ENCODE measurements around the gene AP2B1. TPM values are rescaled to one million over a fixed set of nuclear protein-coding genes. Genes with fewer than 3 reads are reported as not detected.

Gene AP2B1
- total and polyA plus RNA-seq, 2 experiments from 2014 or later = 54.7 to 90.9 TPM

DNA sequence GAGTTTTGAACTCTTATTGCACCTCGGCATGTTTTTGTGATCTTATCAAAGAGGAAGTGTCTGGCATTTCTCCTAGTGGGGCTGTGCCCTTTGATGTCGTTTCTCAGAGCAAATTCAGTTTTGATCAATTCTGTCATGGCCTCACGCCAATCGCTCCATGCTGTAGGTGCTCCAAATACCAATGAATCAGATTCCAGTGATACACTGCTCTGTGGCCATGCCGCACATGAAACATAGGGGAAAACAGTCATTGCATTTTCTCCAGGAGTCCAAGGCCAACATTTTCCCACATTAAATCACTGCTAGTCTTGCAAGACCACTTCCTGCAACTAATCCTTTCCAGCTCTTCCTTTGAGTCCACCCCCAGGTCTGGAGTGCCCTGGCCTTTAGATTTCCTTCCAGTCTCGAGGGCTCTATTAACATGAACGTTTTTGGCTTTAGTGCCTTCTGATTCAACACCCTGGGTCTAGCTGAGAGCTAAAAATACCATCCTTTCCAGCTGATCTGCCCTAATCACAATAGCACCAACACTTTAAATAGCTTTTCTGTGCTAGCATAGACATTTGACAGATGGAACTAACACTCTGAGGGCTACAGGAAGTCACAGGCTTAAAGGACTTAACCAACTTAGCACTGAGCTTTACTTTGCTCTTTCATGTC lies 126.1 kb downstream of the AP2B1 start:
- DNase-seq (ENCODE audit: low read depth in 1 of 2, low spot score in 1 of 2) = peak; percentile 86 to 89
- H3K4me3 ChIP-seq = no peak overlapping the region
- H3K27ac ChIP-seq = peak overlapping the region; percentile 90
- no peaks in the 10 kb centered on the region for H3K27me3 ChIP-seq
- H3K36me3 ChIP-seq = no peaks in the 10 kb centered on the region
- no peaks in the 10 kb centered on the region for H3K9me3 ChIP-seq (ENCODE audit: low read depth)
- peaks cover 73% of the 10 kb centered on the region for H3K4me1 ChIP-seq (ENCODE audit: low read depth)
- TF ChIP-seq, protein P1, sequence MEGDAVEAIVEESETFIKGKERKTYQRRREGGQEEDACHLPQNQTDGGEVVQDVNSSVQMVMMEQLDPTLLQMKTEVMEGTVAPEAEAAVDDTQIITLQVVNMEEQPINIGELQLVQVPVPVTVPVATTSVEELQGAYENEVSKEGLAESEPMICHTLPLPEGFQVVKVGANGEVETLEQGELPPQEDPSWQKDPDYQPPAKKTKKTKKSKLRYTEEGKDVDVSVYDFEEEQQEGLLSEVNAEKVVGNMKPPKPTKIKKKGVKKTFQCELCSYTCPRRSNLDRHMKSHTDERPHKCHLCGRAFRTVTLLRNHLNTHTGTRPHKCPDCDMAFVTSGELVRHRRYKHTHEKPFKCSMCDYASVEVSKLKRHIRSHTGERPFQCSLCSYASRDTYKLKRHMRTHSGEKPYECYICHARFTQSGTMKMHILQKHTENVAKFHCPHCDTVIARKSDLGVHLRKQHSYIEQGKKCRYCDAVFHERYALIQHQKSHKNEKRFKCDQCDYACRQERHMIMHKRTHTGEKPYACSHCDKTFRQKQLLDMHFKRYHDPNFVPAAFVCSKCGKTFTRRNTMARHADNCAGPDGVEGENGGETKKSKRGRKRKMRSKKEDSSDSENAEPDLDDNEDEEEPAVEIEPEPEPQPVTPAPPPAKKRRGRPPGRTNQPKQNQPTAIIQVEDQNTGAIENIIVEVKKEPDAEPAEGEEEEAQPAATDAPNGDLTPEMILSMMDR (IDR thresholded peaks at IDR 0.05; ENCODE audit: low read depth, low read length) = no peak

DNA sequence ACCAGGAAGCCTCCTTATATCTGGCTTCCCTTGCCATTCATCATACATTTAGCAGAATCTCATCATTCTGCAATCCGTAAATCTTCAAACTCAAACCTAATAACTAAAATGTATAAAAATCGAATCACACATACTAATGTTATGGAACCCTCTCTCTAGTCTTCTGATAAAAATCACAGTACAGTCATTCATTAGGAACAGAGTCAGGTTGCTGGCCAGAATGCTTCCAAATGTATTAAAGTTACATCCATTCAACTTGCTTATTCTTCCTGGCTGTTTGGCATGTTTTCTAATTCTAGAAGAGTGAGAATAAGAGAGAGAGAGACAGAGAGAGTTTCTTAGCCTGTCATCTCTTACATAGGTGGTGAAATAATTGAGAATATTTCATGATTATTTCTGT lies 127.9 kb downstream of the AP2B1 start:
- TF ChIP-seq, protein P1 (IDR thresholded peaks at IDR 0.05; ENCODE audit: low read depth, low read length) = no peak
- Histone ChIP-seq H3K27me3 (no peaks in the 10 kb centered on the region), H3K9me3 (ENCODE audit: low read depth) (no peaks in the 10 kb centered on the region), H3K36me3 (peaks cover 2% of the 10 kb centered on the region), H3K4me1 (ENCODE audit: low read depth) (peaks cover 56% of the 10 kb centered on the region), H3K27ac (peak overlapping the region; percentile 90), H3K4me3 (no peak overlapping the region)
- no peak for DNase-seq (ENCODE audit: low read depth in 1 of 2, low spot score in 1 of 2)

DNA sequence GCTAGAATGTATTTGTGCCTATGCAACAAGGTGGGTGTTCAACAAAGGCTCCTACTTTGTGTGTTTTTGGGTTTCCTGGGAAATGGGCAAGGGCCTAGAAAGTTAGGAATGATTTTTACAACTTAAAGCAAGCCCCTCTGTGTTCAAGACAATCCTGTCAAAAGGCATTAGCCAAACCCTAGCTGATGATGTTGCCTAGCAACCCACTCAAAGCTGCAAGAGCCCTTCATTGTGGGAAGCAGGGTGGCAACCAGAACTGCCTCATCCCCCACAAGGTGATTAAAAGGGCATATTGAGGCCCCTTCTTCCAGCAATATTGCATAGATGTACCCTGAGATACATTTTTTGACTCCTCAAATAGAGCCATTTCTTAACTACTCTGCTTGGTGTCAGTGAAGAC lies 128.3 kb downstream of the AP2B1 start:
- DNase-seq (ENCODE audit: low read depth in 1 of 2, low spot score in 1 of 2) = peak in 1 of 2 donors; percentile 69
- Histone ChIP-seq H3K27ac (peak overlapping the region; percentile 90), H3K9me3 (ENCODE audit: low read depth) (no peaks in the 10 kb centered on the region), H3K4me1 (ENCODE audit: low read depth) (peaks cover 54% of the 10 kb centered on the region), H3K27me3 (no peaks in the 10 kb centered on the region), H3K4me3 (no peak overlapping the region), H3K36me3 (peaks cover 4% of the 10 kb centered on the region)
- TF ChIP-seq, protein P1 (IDR thresholded peaks at IDR 0.05; ENCODE audit: low read depth, low read length) = no peak

- Histone ChIP-seq H3K4me3 (no peak overlapping the region), H3K27ac (peak overlapping the region; percentile 90), H3K27me3 (no peaks in the 10 kb centered on the region), H3K4me1 (ENCODE audit: low read depth) (peaks cover 54% of the 10 kb centered on the region), H3K36me3 (peaks cover 4% of the 10 kb centered on the region), H3K9me3 (ENCODE audit: low read depth) (no peaks in the 10 kb centered on the region)
- TF ChIP-seq, protein P1 (IDR thresholded peaks at IDR 0.05; ENCODE audit: low read depth, low read length) = no peak
- no peak for DNase-seq (ENCODE audit: low read depth in 1 of 2, low spot score in 1 of 2)
Observed at GRCh38 chr17:35716173-35716572, 129.1 kb downstream of the AP2B1 start.

DNA sequence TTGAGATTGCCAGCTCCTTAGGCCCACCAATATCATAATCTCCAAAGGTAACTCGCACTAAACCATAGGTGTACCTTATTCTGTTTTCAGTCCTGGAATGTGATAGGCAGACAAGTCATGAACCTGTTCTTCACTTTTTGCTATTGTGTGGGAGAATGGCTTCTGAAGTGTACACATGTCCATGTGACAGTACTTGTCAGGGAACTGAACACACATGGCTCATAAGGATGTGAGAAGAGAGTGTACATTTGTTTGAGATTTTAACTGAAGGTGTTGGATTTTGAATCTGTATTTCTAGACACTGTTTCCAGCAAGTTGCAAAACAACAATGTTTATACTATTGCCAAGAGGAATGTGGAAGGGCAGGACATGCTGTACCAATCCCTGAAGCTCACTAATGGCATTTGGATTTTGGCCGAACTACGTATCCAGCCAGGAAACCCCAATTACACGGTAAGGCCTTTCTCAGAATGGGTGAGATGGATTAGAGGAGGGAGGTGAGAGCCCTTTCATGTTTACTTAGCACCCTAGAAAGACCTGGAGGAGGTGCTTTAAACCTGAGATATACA lies 129.9 kb downstream of the AP2B1 start:
- Histone ChIP-seq H3K27ac (no peak overlapping the region), H3K36me3 (peaks cover 4% of the 10 kb centered on the region), H3K4me3 (no peak overlapping the region), H3K4me1 (ENCODE audit: low read depth) (peaks cover 50% of the 10 kb centered on the region), H3K27me3 (no peaks in the 10 kb centered on the region), H3K9me3 (ENCODE audit: low read depth) (no peaks in the 10 kb centered on the region)
- TF ChIP-seq, protein P1 (IDR thresholded peaks at IDR 0.05; ENCODE audit: low read depth, low read length) = no peak
- DNase-seq (ENCODE audit: low read depth in 1 of 2, low spot score in 1 of 2) = peak in 1 of 2 donors; percentile 32
